K562 (cell line): ENCODE results near the gene EYA2. TPM values are rescaled to one million over a fixed set of nuclear protein-coding genes. Genes with fewer than 3 reads are reported as not detected.

ENCODE experiments used
- ATF3 ChIP-seq, 2 experiments: fragments of 450-650 bp in 1 of 2; sonication (generic) in 1 of 2; formaldehyde crosslinking in 1 of 2; IDR thresholded peaks in 1 of 2; conservative IDR thresholded peaks in 1 of 2; 2 replicates each; pipeline versions ENCODE4 v1.6.1 to v1.8.1; 2016 to 2023; ENCODE audit warnings: mild to moderate bottlenecking in 2 of 2, moderate library complexity in 2 of 2, inconsistent platforms in 1 of 2, missing genetic modification reagents in 1 of 2
- ELK1 ChIP-seq: sonication (generic); formaldehyde crosslinking; IDR thresholded peaks from 2 replicates; pipeline ENCODE4 v1.8.1; 2022; ENCODE audit warnings: missing genetic modification reagents
- IRF2 ChIP-seq: sonication (generic); formaldehyde crosslinking; IDR thresholded peaks from 2 replicates; pipeline ENCODE4 v1.8.1; 2022; ENCODE audit warnings: mild to moderate bottlenecking, missing genetic modification reagents
- MGA ChIP-seq: fragments of 450-650 bp; IDR thresholded peaks from 2 replicates; pipeline ENCODE4 v1.6.1; 2016; ENCODE audit warnings: mild to moderate bottlenecking, moderate library complexity
- MXD1 ChIP-seq: fragments of 250-450 bp; sonication (Bioruptor Pico); IDR thresholded peaks from 2 replicates; pipeline ENCODE4 v1.8.0; 2021; ENCODE audit warnings: borderline replicate concordance, mild to moderate bottlenecking, moderate library complexity; ENCODE audit not compliant: poor library complexity, severe bottlenecking
- RBFOX2 ChIP-seq: fragments of 200-400 bp; formaldehyde crosslinking; IDR thresholded peaks from 2 replicates; pipeline ENCODE4 v1.6.1; 2017; ENCODE audit warnings: low read depth, mild to moderate bottlenecking, low read length, moderate library complexity
- SMARCE1 ChIP-seq: fragments of 450-650 bp; IDR thresholded peaks from 2 replicates; pipeline ENCODE4 v1.7.1; 2016; ENCODE audit warnings: mild to moderate bottlenecking
- ZNF740 ChIP-seq, 3 experiments: fragments of 200-800 bp in 1 of 3; sonication (Bioruptor generic) in 1 of 3; sonication (generic) in 1 of 3; formaldehyde crosslinking in 1 of 3; IDR thresholded peaks; 2 replicates each; pipeline versions ENCODE4 v1.6.1 to v1.8.0; 2016 to 2022; ENCODE audit warnings: mild to moderate bottlenecking in 2 of 3, missing compliant biosample characterization in 2 of 3, missing genetic modification characterization in 2 of 3, missing genetic modification reagents in 1 of 3
- ZSCAN32 ChIP-seq: fragments of 450-650 bp; formaldehyde crosslinking; IDR thresholded peaks from 2 replicates; pipeline ENCODE4 v1.4.0; 2020; ENCODE audit warnings: mild to moderate bottlenecking, moderate library complexity
- polyA plus RNA-seq, 8 experiments: library from polyadenylated mRNA; depleted of rRNA in 4 of 8; stranded (reverse) in 5 of 8; unstranded in 3 of 8; fragments of >200 nt; fragmentation: Nextera tagmentation in 2 of 8; fragmentation: Illumina TruSeq in 1 of 8; extraction: Ambion mirVana in 2 of 8; extraction: Trizol in 1 of 8; gene quantifications; 2 replicates each; pipeline versions ENCODE4 v1.2.1 to v1.2.3, GENCODE V29; 2011 to 2014; ENCODE audit warnings: inconsistent platforms in 1 of 8, missing spikeins in 1 of 8
- total RNA-seq, 7 experiments: library from RNA; depleted of rRNA in 6 of 7; stranded (reverse); fragments of >200 nt in 6 of 7; fragmentation: Illumina TruSeq in 2 of 7; extraction: Trizol in 2 of 7; gene quantifications; 2 replicates each; pipeline versions ENCODE4 v1.2.1 to v1.2.3, GENCODE V29; 2011 to 2021; ENCODE audit warnings: low replicate concordance in 1 of 7

Gene EYA2
- total and polyA plus RNA-seq, 9 of the 15 experiments (the other 6 are each of a cell fraction or from before 2014, with no cell fraction given) = 0.03 TPM; not detected in 8

- TF ChIP-seq MXD1 (CRISPR knock-in tag) (no peak), RBFOX2 (no peak), SMARCE1 (no peak), ZSCAN32 (CRISPR knock-in tag) (no peak), MGA (peak; percentile 51; the same call in 1 of the 2 replicates), ZNF740 (CRISPR knock-in tag; IDR thresholded peaks at IDR 0.05) (no peak), ZNF740 (tag; IDR thresholded peaks at IDR 0.05) (no peak), ATF3 (IDR thresholded peaks at IDR 0.05) (no peak), ATF3 (CRISPR knock-in tag; conservative IDR thresholded peaks at IDR 0.05) (no peak), ELK1 (CRISPR knock-in tag) (no peak), IRF2 (CRISPR knock-in tag) (no peak)
Measured at GRCh38 chr20:47188540-47188939, 293.9 kb downstream of the EYA2 start (continued).
